GM19240 (cell line): ENCODE results near the gene ZNF337.
"Not testable (repeated sequence)": the region's sequence is repeated elsewhere in the genome, so short reads cannot be mapped to it uniquely, and the experiment has no call there.

ENCODE experiments used
- DNase-seq: peaks from one replicate; pipeline ENCODE4 v3.0.0; 2011; ENCODE audit warnings: low spot score; ENCODE audit not compliant: insufficient read length

The ZNF337 gene

GRCh38 chr20:25695532-25696370 is 902 bp downstream of the ZNF337 start:
- DNase-seq = no peak

- DNase-seq = no peak
These were observed 4.2 kb downstream of the ZNF337 start for GRCh38 chr20:25692499-25692898.

- DNase-seq = no peak
These were observed 6.2 kb downstream of the ZNF337 start for GRCh38 chr20:25690427-25690826.

- no peak for DNase-seq
These were observed 10.3 kb downstream of the ZNF337 start for GRCh38 chr20:25686081-25687067.

GRCh38 chr20:25685276-25686080 is 11.2 kb downstream of the ZNF337 start:
- DNase-seq = no peak

- not testable (repeated sequence) for DNase-seq
These were observed 12.8 kb downstream of the ZNF337 start for GRCh38 chr20:25683826-25684225.

- no peak for DNase-seq
These were observed 13.6 kb downstream of the ZNF337 start for GRCh38 chr20:25683050-25683449.

- DNase-seq = no peak
These were observed 20.4 kb downstream of the ZNF337 start for GRCh38 chr20:25676164-25676809.

GRCh38 chr20:25675161-25675560 is 21.5 kb downstream of the ZNF337 start:
- no peak for DNase-seq

GRCh38 chr20:25672659-25673235 is 23.9 kb downstream of the ZNF337 start:
- no peak for DNase-seq

- DNase-seq = no peak
These were observed 26.7 kb downstream of the ZNF337 start for GRCh38 chr20:25669826-25670422.

GRCh38 chr20:25668446-25668845 is 28.2 kb downstream of the ZNF337 start:
- no peak for DNase-seq

GRCh38 chr20:25659999-25660398 is 36.7 kb downstream of the ZNF337 start:
- no peak for DNase-seq

GRCh38 chr20:25654487-25654886 is 42.2 kb downstream of the ZNF337 start:
- no peak for DNase-seq

- not testable (repeated sequence) for DNase-seq
These were observed 43.8 kb downstream of the ZNF337 start for GRCh38 chr20:25652866-25653265.

- no peak for DNase-seq
These were observed 51.8 kb downstream of the ZNF337 start for GRCh38 chr20:25644814-25645213.

- DNase-seq = no peak
These were observed 52.9 kb downstream of the ZNF337 start for GRCh38 chr20:25643716-25644115.

- no peak for DNase-seq
These were observed 59.4 kb downstream of the ZNF337 start for GRCh38 chr20:25637247-25637646.

- DNase-seq = no peak
These were observed 63.5 kb downstream of the ZNF337 start for GRCh38 chr20:25632940-25633790.
